Aorta (tissue), 5 donors: ENCODE results near the gene METRNL. TPM values are rescaled to one million over a fixed set of nuclear protein-coding genes. Genes with fewer than 3 reads are reported as not detected.
A peak's percentile ranks its signal among the peaks of the same experiment; 100 is the strongest.

Experiments used
- ATAC-seq: fragments of 200-7000 bp; cut with Tn5 transposase; one replicate; pipeline ENCODE4 v1.9.1; 2022; ENCODE audit warnings: moderate library complexity; ENCODE audit not compliant: low FRiP score
- DNase-seq, 2 donors: peaks; one replicate each; pipeline ENCODE4 v3.0.0-alpha.2; 2020
- H3K27ac ChIP-seq, 2 donors: one replicate each; pipeline ENCODE4 v1.5.1; 2013; ENCODE audit warnings: low read length in 2 of 2, mild to moderate bottlenecking in 2 of 2, moderate library complexity in 2 of 2, control low read depth in 1 of 2, inconsistent platforms in 1 of 2, low read depth in 1 of 2
- H3K27me3 ChIP-seq, 2 donors: one replicate each; pipeline ENCODE4 v1.6.1; 2013; ENCODE audit warnings: control low read depth in 1 of 2, low read length in 1 of 2, mild to moderate bottlenecking in 1 of 2, moderate library complexity in 1 of 2; ENCODE audit not compliant: insufficient read depth in 2 of 2, control insufficient read depth in 1 of 2
- H3K36me3 ChIP-seq, 2 donors: one replicate each; pipeline ENCODE4 v1.6.1; 2013; ENCODE audit warnings: control low read depth in 1 of 2, low read length in 1 of 2, mild to moderate bottlenecking in 1 of 2; ENCODE audit not compliant: insufficient read depth in 2 of 2, control insufficient read depth in 1 of 2
- H3K4me1 ChIP-seq, 2 donors: one replicate each; pipeline ENCODE4 v1.6.1; 2013; ENCODE audit warnings: low read length in 2 of 2, control low read depth in 1 of 2, mild to moderate bottlenecking in 1 of 2, moderate library complexity in 1 of 2; ENCODE audit not compliant: insufficient read depth in 2 of 2, control insufficient read depth in 1 of 2
- H3K4me3 ChIP-seq, 2 donors: one replicate each; pipeline ENCODE4 v1.5.1; 2013; ENCODE audit warnings: low read length in 2 of 2, control low read depth in 1 of 2, mild to moderate bottlenecking in 1 of 2
- H3K9me3 ChIP-seq: one replicate; pipeline ENCODE4 v1.6.1; 2013; ENCODE audit warnings: mild to moderate bottlenecking, low read length; ENCODE audit not compliant: control insufficient read depth
- WGBS, 2 donors: extraction: QIAGEN DNeasy Blood & Tissue Kit; methylation state at CpG; one replicate each; pipeline ENCODE4 v1.1.7; 2013; 5-methylcytosine and 5-hydroxymethylcytosine counted together
- intact Hi-C, 2 donors: fragments of 100-400 bp; cut with DNase I; formaldehyde crosslinking; loops; one replicate each; pipeline versions ENCODE4 v1.14.2 to v1.15.0; 2022
- polyA plus RNA-seq, 2 donors: library from polyadenylated mRNA; stranded (reverse); fragments of 200-250 nt; gene quantifications; one replicate each; pipeline ENCODE4 v1.2.3, GENCODE V29; 2013
- total RNA-seq, 2 donors: library from RNA; stranded (reverse); fragmentation: NEBNext Ultra II Directional; extraction: Animal tissue kit (Norgen Biotek cat#: 25700); gene quantifications; one replicate each; pipeline ENCODE4 v1.2.1, GENCODE V29; 2021
- donor health status: healthy with polysubstance abuse.
- donor health status: Bipolar disorder and iron deficiency.
- donor health status: DM: no; HTN: no; CAD: no.
- donor health status: DM: no; HTN: no; CAD: no.
- donor health status: DM: yes; HTN: yes; CAD: no.

METRNL gene
- total and polyA plus RNA-seq, 4 donors: 35.3 to 176 (median 104) TPM

- Histone ChIP-seq H3K4me1 (peaks cover 0 to 5% of the 10 kb centered on the region in 2 donors), H3K9me3 (no peaks in the 10 kb centered on the region), H3K27me3 (no peaks in the 10 kb centered on the region), H3K27ac (peak overlapping the region in 1 of 2 donors; percentile 9), H3K4me3 (no peak overlapping the region), H3K36me3 (peaks cover 0 to 5% of the 10 kb centered on the region in 2 donors)
- intact Hi-C loops: no loop called here
- no peak for DNase-seq
- ATAC-seq: no peak
- 53 to 56% methylated on average over 27 to 32 of the region's 32 CpGs for WGBS, 2 donors
Measured at GRCh38 chr17:83090444-83091256, 11.2 kb downstream of the METRNL start.

GRCh38 chr17:83091257-83092141 is 12.1 kb downstream of the METRNL start:
- peaks cover 0 to 5% of the 10 kb centered on the region in 2 donors for H3K4me1 ChIP-seq
- H3K9me3 ChIP-seq: no peaks in the 10 kb centered on the region
- ATAC-seq: no peak
- WGBS, 2 donors: 34 to 42% methylated on average over 35 of the region's 35 CpGs
- H3K4me3 ChIP-seq: no peak overlapping the region
- intact Hi-C loops: no loop called here
- no peak overlapping the region for H3K27ac ChIP-seq
- peak in 1 of 2 donors; percentile 85 for DNase-seq
- peaks cover 0 to 7% of the 10 kb centered on the region in 2 donors for H3K36me3 ChIP-seq
- H3K27me3 ChIP-seq: no peaks in the 10 kb centered on the region

GRCh38 chr17:83092186-83092585 is 12.8 kb downstream of the METRNL start:
- H3K4me1 ChIP-seq: peaks cover 0 to 5% of the 10 kb centered on the region in 2 donors
- H3K27me3 ChIP-seq: no peaks in the 10 kb centered on the region
- intact Hi-C loops: no loop called here
- DNase-seq: no peak
- ATAC-seq: no peak
- no peak overlapping the region for H3K4me3 ChIP-seq
- WGBS, 2 donors: 90 to 93% methylated on average over 25 to 26 of the region's 26 CpGs
- no peaks in the 10 kb centered on the region for H3K9me3 ChIP-seq
- peaks cover 0 to 7% of the 10 kb centered on the region in 2 donors for H3K36me3 ChIP-seq
- no peak overlapping the region for H3K27ac ChIP-seq

GRCh38 chr17:83092931-83093330 is 13.5 kb downstream of the METRNL start:
- H3K4me3 ChIP-seq: no peak overlapping the region
- intact Hi-C loops: no loop called here
- 67 to 74% methylated on average over 22 of the region's 22 CpGs for WGBS, 2 donors
- H3K4me1 ChIP-seq: peaks cover 0 to 6% of the 10 kb centered on the region in 2 donors
- no peak overlapping the region for H3K27ac ChIP-seq
- no peaks in the 10 kb centered on the region for H3K9me3 ChIP-seq
- ATAC-seq: no peak
- no peak for DNase-seq
- no peaks in the 10 kb centered on the region for H3K27me3 ChIP-seq
- peaks cover 0 to 7% of the 10 kb centered on the region in 2 donors for H3K36me3 ChIP-seq

- Histone ChIP-seq H3K27me3 (no peaks in the 10 kb centered on the region), H3K36me3 (peaks cover 0 to 7% of the 10 kb centered on the region in 2 donors), H3K27ac (no peak overlapping the region), H3K9me3 (no peaks in the 10 kb centered on the region), H3K4me3 (no peak overlapping the region), H3K4me1 (peaks cover 0 to 8% of the 10 kb centered on the region in 2 donors)
- ATAC-seq (no peak), DNase-seq (peak in 1 of 2 donors; percentile 48)
- intact Hi-C loops: no loop called here
- 80 to 86% methylated on average over 14 of the region's 14 CpGs for WGBS, 2 donors
Measured at GRCh38 chr17:83093506-83093905, 14.1 kb downstream of the METRNL start.

GRCh38 chr17:83094291-83094690 is 14.9 kb downstream of the METRNL start:
- H3K27ac ChIP-seq: no peak overlapping the region
- H3K4me3 ChIP-seq: no peak overlapping the region
- H3K36me3 ChIP-seq: peaks cover 0 to 7% of the 10 kb centered on the region in 2 donors
- ATAC-seq (no peak), DNase-seq (peak in 1 of 2 donors; percentile 47)
- H3K4me1 ChIP-seq: peaks cover 0 to 8% of the 10 kb centered on the region in 2 donors
- intact Hi-C loops: no loop called here
- no peaks in the 10 kb centered on the region for H3K27me3 ChIP-seq
- 93 to 95% methylated on average over 31 to 32 of the region's 32 CpGs for WGBS, 2 donors
- no peaks in the 10 kb centered on the region for H3K9me3 ChIP-seq

GRCh38 chr17:83095016-83095415 is 15.6 kb downstream of the METRNL start:
- Histone ChIP-seq H3K36me3 (peaks cover 0 to 7% of the 10 kb centered on the region in 2 donors), H3K4me3 (no peak overlapping the region), H3K9me3 (no peaks in the 10 kb centered on the region), H3K27me3 (no peaks in the 10 kb centered on the region), H3K4me1 (peaks cover 0 to 8% of the 10 kb centered on the region in 2 donors), H3K27ac (no peak overlapping the region)
- intact Hi-C loops: no loop called here
- DNase-seq (no peak), ATAC-seq (no peak)
- 88 to 91% methylated on average over 23 of the region's 23 CpGs for WGBS, 2 donors

GRCh38 chr17:83096401-83097224 is 17.2 kb downstream of the METRNL start:
- H3K36me3 ChIP-seq: peaks cover 0 to 7% of the 10 kb centered on the region in 2 donors
- H3K9me3 ChIP-seq: no peaks in the 10 kb centered on the region
- no peak overlapping the region for H3K4me3 ChIP-seq
- intact Hi-C loops: no loop called here
- peaks cover 0 to 3% of the 10 kb centered on the region in 2 donors for H3K4me1 ChIP-seq
- no peak overlapping the region for H3K27ac ChIP-seq
- WGBS, 2 donors: 84 to 86% methylated on average over 26 of the region's 26 CpGs
- DNase-seq: no peak
- ATAC-seq: no peak
- H3K27me3 ChIP-seq: no peaks in the 10 kb centered on the region
